Suprapubic skin (tissue), 3 donors: Measurements from ENCODE around the gene EIF3B.

Experiments
- POLR2A ChIP-seq, 2 donors: fragments of 450-650 bp; IDR thresholded peaks; one replicate each; pipeline ENCODE4 v1.6.1; 2017; ENCODE audit warnings: antibody characterized with exemption in 2 of 2, mild to moderate bottlenecking in 2 of 2, moderate library complexity in 2 of 2
- TF ChIP-seq, protein P1 (sequence below), 2 donors: fragments of 200-600 bp in 1 of 2; fragments of 450-650 bp in 1 of 2; sonication (generic) in 1 of 2; IDR thresholded peaks; one replicate each; pipeline ENCODE4 v1.5.1; 2016 to 2019; ENCODE audit warnings: antibody characterized with exemption in 2 of 2, mild to moderate bottlenecking in 1 of 2, moderate library complexity in 1 of 2

- TF ChIP-seq POLR2A (IDR thresholded peaks at IDR 0.05): no peak
- TF ChIP-seq, protein P1, sequence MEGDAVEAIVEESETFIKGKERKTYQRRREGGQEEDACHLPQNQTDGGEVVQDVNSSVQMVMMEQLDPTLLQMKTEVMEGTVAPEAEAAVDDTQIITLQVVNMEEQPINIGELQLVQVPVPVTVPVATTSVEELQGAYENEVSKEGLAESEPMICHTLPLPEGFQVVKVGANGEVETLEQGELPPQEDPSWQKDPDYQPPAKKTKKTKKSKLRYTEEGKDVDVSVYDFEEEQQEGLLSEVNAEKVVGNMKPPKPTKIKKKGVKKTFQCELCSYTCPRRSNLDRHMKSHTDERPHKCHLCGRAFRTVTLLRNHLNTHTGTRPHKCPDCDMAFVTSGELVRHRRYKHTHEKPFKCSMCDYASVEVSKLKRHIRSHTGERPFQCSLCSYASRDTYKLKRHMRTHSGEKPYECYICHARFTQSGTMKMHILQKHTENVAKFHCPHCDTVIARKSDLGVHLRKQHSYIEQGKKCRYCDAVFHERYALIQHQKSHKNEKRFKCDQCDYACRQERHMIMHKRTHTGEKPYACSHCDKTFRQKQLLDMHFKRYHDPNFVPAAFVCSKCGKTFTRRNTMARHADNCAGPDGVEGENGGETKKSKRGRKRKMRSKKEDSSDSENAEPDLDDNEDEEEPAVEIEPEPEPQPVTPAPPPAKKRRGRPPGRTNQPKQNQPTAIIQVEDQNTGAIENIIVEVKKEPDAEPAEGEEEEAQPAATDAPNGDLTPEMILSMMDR (IDR thresholded peaks at IDR 0.05): no peak
These were observed 42.2 kb upstream of the EIF3B start for GRCh38 chr7:2312267-2312929.
